Psoas muscle (tissue), 8 donors: Measurements from ENCODE around the gene RPL9. TPM values are rescaled to one million over a fixed set of nuclear protein-coding genes. Genes with fewer than 3 reads are reported as not detected.

Source experiments
- ATAC-seq, 4 donors: fragments of 200-7000 bp; cut with Tn5 transposase; one replicate each; pipeline ENCODE4 v1.9.1; 2020; ENCODE audit warnings: moderate library complexity in 3 of 4, mild to moderate bottlenecking in 2 of 4
- DNase-seq, 2 donors: peaks; one replicate each; pipeline ENCODE4 v3.0.0-alpha.2; 2020
- H3K27ac ChIP-seq: fragments of 200-600 bp; one replicate; pipeline ENCODE4 v1.8.0; 2022
- H3K27me3 ChIP-seq, 3 donors: fragments of 200-600 bp in 1 of 3; one replicate each; pipeline versions ENCODE4 v1.6.1 to v1.8.0; 2013 to 2022; ENCODE audit warnings: low read length in 2 of 3, mild to moderate bottlenecking in 2 of 3, moderate library complexity in 1 of 3; ENCODE audit not compliant: insufficient read depth in 3 of 3
- H3K36me3 ChIP-seq, 2 donors: fragments of 200-600 bp in 1 of 2; one replicate each; pipeline versions ENCODE4 v1.6.1 to v1.8.0; 2013 to 2022; ENCODE audit warnings: low read depth in 1 of 2, mild to moderate bottlenecking in 1 of 2, moderate library complexity in 1 of 2; ENCODE audit not compliant: insufficient read depth in 1 of 2
- H3K4me1 ChIP-seq: fragments of 200-600 bp; one replicate; pipeline ENCODE4 v1.8.0; 2022
- H3K4me3 ChIP-seq: fragments of 200-600 bp; one replicate; pipeline ENCODE4 v1.8.0; 2022; ENCODE audit warnings: mild to moderate bottlenecking
- H3K9me3 ChIP-seq: fragments of 200-600 bp; one replicate; pipeline ENCODE4 v1.8.0; 2022
- WGBS, 3 donors: extraction: QIAGEN DNeasy Blood & Tissue Kit; methylation state at CpG; one replicate each; pipeline versions ENCODE4 v1.1.6 to v1.1.7; 2013; 5-methylcytosine and 5-hydroxymethylcytosine counted together
- intact Hi-C, 2 donors: fragments of 100-400 bp; cut with DNase I; formaldehyde crosslinking; loops; one replicate each; pipeline versions ENCODE4 v1.11.0 to v1.14.2; 2022
- polyA plus RNA-seq, 3 donors: library from polyadenylated mRNA; stranded (reverse); fragments of 200-250 nt; gene quantifications; one replicate each; pipeline ENCODE4 v1.2.3, GENCODE V29; 2013
- total RNA-seq, 4 donors: library from RNA; stranded (reverse); fragmentation: NEBNext Ultra II Directional in 2 of 4; extraction: Animal tissue kit (Norgen Biotek cat#: 25700) in 2 of 4; gene quantifications; one replicate each; pipeline versions ENCODE4 v1.2.1 to v1.2.4, GENCODE V29; 2021 to 2023
- TF ChIP-seq, protein P1 (sequence below): fragments of 200-600 bp; IDR thresholded peaks from one replicate; pipeline ENCODE4 v1.8.0; 2022; ENCODE audit warnings: antibody characterized with exemption
- donor health status: healthy with polysubstance abuse.
- donor health status: DM: no; HTN: no; CAD: no; lungs with moderate emphysema.
- donor health status: Bipolar disorder and iron deficiency.
- donor health status: healthy.
- donor health status: DM: yes; HTN: yes; CAD: no.
- donor health status: DM: no; HTN: no; CAD: no.
- donor health status: DM: no; HTN: no; CAD: no.
- donor health status: DM: yes; HTN: yes; CAD: no.

RPL9 gene
- total and polyA plus RNA-seq, 7 donors: 544 to 1,653 (median 925) TPM

DNA sequence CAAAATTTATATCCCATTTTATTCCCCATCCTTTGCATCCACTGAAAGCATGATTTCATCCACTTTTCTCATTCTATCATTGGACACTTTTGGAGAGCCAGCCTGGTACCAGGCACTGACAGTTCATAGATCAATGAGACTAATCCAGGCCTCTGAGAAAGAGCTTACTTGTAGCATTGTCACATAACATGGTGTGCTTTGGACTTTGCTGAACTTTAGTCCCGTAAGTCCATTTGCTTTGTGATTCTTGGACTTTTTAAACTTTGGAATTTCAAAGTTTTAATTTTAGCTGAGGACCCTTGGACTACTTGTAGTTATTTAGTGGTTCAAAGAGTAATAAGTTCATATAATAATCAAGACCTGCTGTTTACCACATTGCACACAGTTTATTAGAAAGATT lies 11.7 kb upstream of the RPL9 start:
- Histone ChIP-seq H3K27ac (no peak overlapping the region), H3K36me3 (peaks cover 3 to 87% of the 10 kb centered on the region in 2 donors), H3K4me1 (no peaks in the 10 kb centered on the region), H3K4me3 (no peak overlapping the region), H3K27me3 (no peaks in the 10 kb centered on the region), H3K9me3 (no peaks in the 10 kb centered on the region)
- intact Hi-C loops: loop anchor here in 1 of 2 donors (5.0 kb wide), 1 partner anchor 57 kb away; the partner anchor contains the start of gene UGDH
- TF ChIP-seq, protein P1, sequence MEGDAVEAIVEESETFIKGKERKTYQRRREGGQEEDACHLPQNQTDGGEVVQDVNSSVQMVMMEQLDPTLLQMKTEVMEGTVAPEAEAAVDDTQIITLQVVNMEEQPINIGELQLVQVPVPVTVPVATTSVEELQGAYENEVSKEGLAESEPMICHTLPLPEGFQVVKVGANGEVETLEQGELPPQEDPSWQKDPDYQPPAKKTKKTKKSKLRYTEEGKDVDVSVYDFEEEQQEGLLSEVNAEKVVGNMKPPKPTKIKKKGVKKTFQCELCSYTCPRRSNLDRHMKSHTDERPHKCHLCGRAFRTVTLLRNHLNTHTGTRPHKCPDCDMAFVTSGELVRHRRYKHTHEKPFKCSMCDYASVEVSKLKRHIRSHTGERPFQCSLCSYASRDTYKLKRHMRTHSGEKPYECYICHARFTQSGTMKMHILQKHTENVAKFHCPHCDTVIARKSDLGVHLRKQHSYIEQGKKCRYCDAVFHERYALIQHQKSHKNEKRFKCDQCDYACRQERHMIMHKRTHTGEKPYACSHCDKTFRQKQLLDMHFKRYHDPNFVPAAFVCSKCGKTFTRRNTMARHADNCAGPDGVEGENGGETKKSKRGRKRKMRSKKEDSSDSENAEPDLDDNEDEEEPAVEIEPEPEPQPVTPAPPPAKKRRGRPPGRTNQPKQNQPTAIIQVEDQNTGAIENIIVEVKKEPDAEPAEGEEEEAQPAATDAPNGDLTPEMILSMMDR: no peak
- whole genome bisulfite sequencing, 3 donors: 90 to 94% (median 93%) methylated on average over 1 of the region's 1 CpG
- DNase-seq (no peak), ATAC-seq (no peak)

DNA sequence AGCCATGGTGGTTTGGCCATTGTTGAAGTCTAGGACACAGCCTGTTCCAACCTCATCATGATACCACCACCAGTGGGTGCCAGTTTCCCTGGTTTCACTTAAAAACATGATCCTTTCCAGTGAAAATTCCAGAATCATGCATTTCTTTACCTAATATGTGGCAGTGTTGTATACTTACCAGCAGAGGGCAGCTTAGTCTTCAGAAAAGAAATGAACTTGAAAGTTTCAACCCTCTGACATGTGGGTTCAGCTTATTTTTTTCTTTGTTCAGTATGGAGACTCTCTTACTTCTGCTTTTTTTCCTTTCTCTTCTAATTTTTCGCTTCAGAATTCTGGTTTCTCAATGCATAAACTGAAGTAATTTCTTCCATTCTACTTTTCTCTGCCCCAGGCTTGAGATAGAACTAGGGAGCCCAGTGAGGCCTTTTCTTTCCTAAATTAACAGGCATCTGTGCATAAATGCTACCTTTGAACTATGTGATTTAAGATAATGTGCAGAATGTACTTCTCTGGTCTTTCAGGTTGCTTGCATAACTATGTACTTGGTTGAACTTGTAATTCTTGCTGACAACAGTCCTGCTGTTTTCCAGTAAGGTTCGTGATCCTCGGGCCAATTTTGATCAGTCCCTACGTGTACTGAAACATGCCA lies 10.8 kb upstream of the RPL9 start:
- Histone ChIP-seq H3K4me3 (no peak overlapping the region), H3K9me3 (no peaks in the 10 kb centered on the region), H3K27ac (no peak overlapping the region), H3K36me3 (peaks cover 6 to 87% of the 10 kb centered on the region in 2 donors), H3K4me1 (no peaks in the 10 kb centered on the region), H3K27me3 (no peaks in the 10 kb centered on the region)
- ATAC-seq (peak; percentile 60 to 88 (median 70)), DNase-seq (no peak)
- intact Hi-C loops: loop anchor here (2.0 to 10.0 kb wide), 4 partner anchors 58 to 838 kb away; partner anchors contain the start of genes PDS5A (in 2 of the 2) and UGDH (in 1 of the 2)
- 63 to 72% (median 66%) methylated on average over 4 of the region's 4 CpGs for WGBS, 3 donors
- TF ChIP-seq, protein P1: peak; percentile 74

DNA sequence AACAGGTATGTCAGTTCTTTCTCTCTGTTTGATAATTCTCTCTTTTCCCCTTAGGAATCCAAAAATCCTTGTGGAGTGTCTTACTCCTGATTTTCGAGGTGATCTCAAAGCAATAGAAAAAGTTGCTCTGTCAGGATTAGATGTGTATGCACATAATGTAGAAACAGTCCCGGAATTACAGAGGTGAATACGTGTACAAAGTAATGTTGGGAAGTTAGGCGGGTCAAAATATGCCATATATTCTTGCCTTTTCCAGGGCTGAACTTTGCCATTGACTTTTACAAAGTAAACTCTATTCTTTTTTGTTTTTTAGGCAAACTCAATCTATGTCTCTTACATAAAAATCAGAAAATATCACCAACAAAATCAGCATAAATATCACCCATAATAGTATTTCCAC lies 8.7 kb upstream of the RPL9 start:
- Histone ChIP-seq H3K36me3 (peaks cover 6 to 87% of the 10 kb centered on the region in 2 donors), H3K27me3 (no peaks in the 10 kb centered on the region), H3K4me3 (no peak overlapping the region), H3K4me1 (no peaks in the 10 kb centered on the region), H3K27ac (no peak overlapping the region), H3K9me3 (no peaks in the 10 kb centered on the region)
- DNase-seq (no peak), ATAC-seq (no peak)
- intact Hi-C loops: loop anchor here (5.0 to 10.0 kb wide), 2 partner anchors 507 to 840 kb away; partner anchors contain the start of gene PDS5A (in 1 of the 2)
- WGBS, 3 donors: 93% methylated on average over 4 of the region's 4 CpGs
- TF ChIP-seq, protein P1: no peak

DNA sequence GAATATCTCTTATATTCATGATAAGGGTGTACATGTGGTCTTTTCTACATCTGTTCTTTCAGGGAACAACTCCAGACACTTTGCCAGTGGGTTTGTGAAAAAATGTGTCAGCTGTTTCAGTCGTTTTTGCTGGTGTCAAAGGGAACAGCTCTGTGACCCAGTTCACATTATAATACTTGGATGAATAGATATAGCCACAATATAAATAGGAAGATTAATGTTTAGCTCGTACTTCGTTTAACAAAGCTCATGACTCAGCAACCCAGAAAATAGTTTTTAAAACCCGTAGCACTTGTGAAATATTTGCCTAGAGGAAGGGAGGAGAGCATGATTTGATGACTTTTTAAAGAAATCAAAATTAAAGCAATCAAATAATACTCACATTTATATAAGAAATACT lies 8.0 kb upstream of the RPL9 start:
- H3K4me3 ChIP-seq: no peak overlapping the region
- H3K27me3 ChIP-seq: no peaks in the 10 kb centered on the region
- WGBS, 3 donors: 36 to 51% (median 41%) methylated on average over 4 of the region's 4 CpGs
- H3K4me1 ChIP-seq: no peaks in the 10 kb centered on the region
- intact Hi-C loops: loop anchor here (5.0 to 10.0 kb wide), 2 partner anchors 508 to 841 kb away; partner anchors contain the start of gene PDS5A (in 1 of the 2)
- no peaks in the 10 kb centered on the region for H3K9me3 ChIP-seq
- no peak for DNase-seq
- no peak overlapping the region for H3K27ac ChIP-seq
- no peak for ATAC-seq
- peaks cover 6 to 87% of the 10 kb centered on the region in 2 donors for H3K36me3 ChIP-seq
- TF ChIP-seq, protein P1: no peak
